HCT116 (cell line): Measurements from ENCODE around the gene PPP1R15A. TPM values are rescaled to one million over a fixed set of nuclear protein-coding genes. Genes with fewer than 3 reads are reported as not detected.
A peak's percentile ranks its signal among the peaks of the same experiment; 100 is the strongest.
"Not testable (repeated sequence)": the region's sequence is repeated elsewhere in the genome, so short reads cannot be mapped to it uniquely, and the experiment has no call there.

Experiments used
- ATAC-seq: fragments of 200-7000 bp; cut with Tn5 transposase; 2 replicates; pipeline ENCODE4 v1.9.1; 2020; ENCODE audit warnings: mild to moderate bottlenecking, moderate library complexity
- BruUV-seq: library from RNA; stranded (reverse); fragments of 400-500 nt; replicated peaks from 2 replicates; lab custom pipeline; 2021; lab: Mats Ljungman, UMichigan
- CTCF ChIA-PET: fragments of 300-600 bp; sonication (Branson Sonifier 250); formaldehyde crosslinking; loops from one replicate; lab custom pipeline; 2021; ENCODE audit warnings: antibody characterized with exemption; lab: Charles Lee
- POLR2A ChIA-PET: fragments of 300-600, 350-600 bp; sonication (Branson Sonifier 250); formaldehyde crosslinking; loops from one replicate; lab custom pipeline; 2021; ENCODE audit warnings: antibody characterized with exemption; lab: Charles Lee
- RAD21 ChIA-PET, 2 experiments: fragments of 300-600 bp; sonication (Branson Sonifier 250); formaldehyde crosslinking; loops; one replicate each; lab custom pipeline; 2023; ENCODE audit warnings: low total read pairs in 2 of 2; ENCODE audit not compliant: uncharacterized antibody in 2 of 2, unreplicated experiment in 2 of 2, low non-redundant PET in 1 of 2; lab: Charles Lee
- DNase-seq: peaks from one replicate; pipeline ENCODE4 v3.0.0-alpha.2; 2010; ENCODE audit warnings: low read depth, low spot score
- H2AFZ ChIP-seq: fragments of 200-600 bp; shearing (Covaris generic), sonication (generic); 2 replicates; pipeline ENCODE4 v1.6.1; 2017; ENCODE audit warnings: low read depth, mixed run types, mixed read lengths, antibody characterized with exemption, low read length; ENCODE audit not compliant: poor library complexity, severe bottlenecking
- H3K27ac ChIP-seq: 2 replicates; pipeline ENCODE4 v1.5.1; 2012; ENCODE audit warnings: low read depth, low read length
- H3K27me3 ChIP-seq: fragments of 200-600 bp; sonication (generic); 2 replicates; pipeline ENCODE4 v1.6.1; 2016; ENCODE audit warnings: mixed run types, low read length, mixed read lengths; ENCODE audit not compliant: insufficient read depth
- H3K36me3 ChIP-seq, 2 experiments: fragments of 200-500 bp in 1 of 2; fragments of 200-600 bp in 1 of 2; sonication (Bioruptor generic) in 1 of 2; sonication (generic) in 1 of 2; 2 replicates each; pipeline versions ENCODE4 v1.5.1 to v1.6.1; 2014 to 2016; ENCODE audit warnings: low read length in 2 of 2, inconsistent platforms in 1 of 2, mixed read lengths in 1 of 2, mixed run types in 1 of 2; ENCODE audit not compliant: insufficient read depth in 2 of 2, control insufficient read depth in 1 of 2
- H3K4me1 ChIP-seq, 2 experiments: fragments of 200-600 bp in 1 of 2; sonication (generic) in 1 of 2; 2 replicates each; pipeline versions ENCODE4 v1.5.1 to v1.6.1; 2012 to 2017; ENCODE audit warnings: low read length in 2 of 2, inconsistent platforms in 1 of 2, mild to moderate bottlenecking in 1 of 2, mixed read lengths in 1 of 2, mixed run types in 1 of 2, moderate library complexity in 1 of 2; ENCODE audit not compliant: insufficient read depth in 2 of 2, control insufficient read depth in 1 of 2
- H3K4me2 ChIP-seq: fragments of 200-600 bp; sonication (generic); 2 replicates; pipeline ENCODE4 v1.6.1; 2017; ENCODE audit warnings: mixed run types, low read length, mixed read lengths
- H3K4me3 ChIP-seq, 2 experiments: fragments of 200-600 bp in 1 of 2; sonication (generic) in 1 of 2; replicated peaks in 1 of 2; 2 replicates each; pipeline ENCODE4 v1.5.1; 2011 to 2016; ENCODE audit warnings: low read length in 2 of 2, control low read depth in 1 of 2, low read depth in 1 of 2, mild to moderate bottlenecking in 1 of 2, mixed read lengths in 1 of 2, mixed run types in 1 of 2
- H3K79me2 ChIP-seq: fragments of 200-600 bp; sonication (generic); 2 replicates; pipeline ENCODE4 v1.6.1; 2017; ENCODE audit warnings: mild to moderate bottlenecking, mixed run types, low read length, moderate library complexity, mixed read lengths; ENCODE audit not compliant: insufficient read depth
- H3K9ac ChIP-seq: fragments of 200-600 bp; sonication (generic); 2 replicates; pipeline ENCODE4 v1.6.1; 2016; ENCODE audit warnings: low read length, mixed read lengths
- H3K9me2 ChIP-seq: fragments of 200-600 bp; sonication (generic), shearing (Covaris generic); 2 replicates; pipeline ENCODE4 v1.6.1; 2017; ENCODE audit warnings: mixed run types, mild to moderate bottlenecking, moderate library complexity; ENCODE audit not compliant: insufficient read depth
- H3K9me3 ChIP-seq, 2 experiments: fragments of 200-500 bp in 1 of 2; fragments of 200-600 bp in 1 of 2; sonication (Bioruptor generic) in 1 of 2; sonication (generic) in 1 of 2; 2 replicates each; pipeline ENCODE4 v1.6.1; 2014 to 2017; ENCODE audit warnings: low read length in 2 of 2, mixed read lengths in 2 of 2, inconsistent platforms in 1 of 2, low read depth in 1 of 2, mild to moderate bottlenecking in 1 of 2, mixed run types in 1 of 2, moderate library complexity in 1 of 2; ENCODE audit not compliant: control insufficient read depth in 1 of 2, insufficient read depth in 1 of 2
- H4K20me1 ChIP-seq: fragments of 200-600 bp; sonication (generic), shearing (Covaris generic); 2 replicates; pipeline ENCODE4 v1.6.1; 2017; ENCODE audit warnings: mixed run types, mild to moderate bottlenecking, moderate library complexity; ENCODE audit not compliant: insufficient read depth
- CBX3 ChIP-seq: IDR thresholded peaks from 2 replicates; pipeline ENCODE4 v1.6.1; 2012; ENCODE audit warnings: low read depth
- CEBPB ChIP-seq: IDR thresholded peaks from 2 replicates; pipeline ENCODE4 v1.6.1; 2012; ENCODE audit warnings: low read depth
- EGR1 ChIP-seq: IDR thresholded peaks from 2 replicates; pipeline ENCODE4 v1.6.1; 2012; ENCODE audit warnings: low read depth
- EZH2 ChIP-seq: fragments of 200-600 bp; sonication (generic); IDR thresholded peaks from 2 replicates; pipeline ENCODE4 v1.6.1; 2017; ENCODE audit warnings: antibody characterized with exemption, mixed run types
- FOSL1 ChIP-seq: IDR thresholded peaks from 2 replicates; pipeline ENCODE4 v1.6.1; 2012; ENCODE audit warnings: low read depth
- POLR2A ChIP-seq: IDR thresholded peaks from 2 replicates; pipeline ENCODE4 v1.7.0; 2011; ENCODE audit warnings: borderline replicate concordance; ENCODE audit not compliant: insufficient read depth, insufficient read length; ENCODE audit errors: extremely low read depth
- RAD21 ChIP-seq: IDR thresholded peaks from 2 replicates; pipeline ENCODE4 v1.6.1; 2012; ENCODE audit warnings: low read depth, mild to moderate bottlenecking
- SIN3A ChIP-seq: IDR thresholded peaks from 2 replicates; pipeline ENCODE4 v1.6.1; 2012; ENCODE audit warnings: low read depth
- SRF ChIP-seq: IDR thresholded peaks from 2 replicates; pipeline ENCODE4 v1.6.1; 2012; ENCODE audit warnings: low read depth
- TCF7L2 ChIP-seq: IDR thresholded peaks from 2 replicates; pipeline ENCODE4 v1.7.0; 2011; ENCODE audit warnings: borderline replicate concordance, inconsistent platforms; ENCODE audit not compliant: insufficient read depth, insufficient read length; ENCODE audit errors: extremely low read depth
- YY1 ChIP-seq: IDR thresholded peaks from 2 replicates; pipeline ENCODE4 v1.6.1; 2011; ENCODE audit warnings: low read length, low read depth, moderate library complexity, mild to moderate bottlenecking; ENCODE audit not compliant: insufficient replicate concordance; ENCODE audit errors: extremely low read depth
- intact Hi-C: fragments of 100-400 bp; cut with micrococcal nuclease; formaldehyde crosslinking; loops from 2 replicates; pipeline ENCODE4 v1.10.0; 2022
- total RNA-seq: library from RNA; stranded (reverse); gene quantifications from one replicate; pipeline ENCODE4 v1.2.1, GENCODE V29; 2021; ENCODE audit not compliant: unreplicated experiment
- TF ChIP-seq, protein P1 (sequence below): IDR thresholded peaks from 2 replicates; pipeline ENCODE4 v1.6.1; 2012
- TF ChIP-seq, protein P2 (sequence below): IDR thresholded peaks from 2 replicates; pipeline ENCODE4 v1.6.1; 2012

PPP1R15A gene
- total RNA-seq, 1 experiment from 2014 or later, result 50.3 TPM

DNA sequence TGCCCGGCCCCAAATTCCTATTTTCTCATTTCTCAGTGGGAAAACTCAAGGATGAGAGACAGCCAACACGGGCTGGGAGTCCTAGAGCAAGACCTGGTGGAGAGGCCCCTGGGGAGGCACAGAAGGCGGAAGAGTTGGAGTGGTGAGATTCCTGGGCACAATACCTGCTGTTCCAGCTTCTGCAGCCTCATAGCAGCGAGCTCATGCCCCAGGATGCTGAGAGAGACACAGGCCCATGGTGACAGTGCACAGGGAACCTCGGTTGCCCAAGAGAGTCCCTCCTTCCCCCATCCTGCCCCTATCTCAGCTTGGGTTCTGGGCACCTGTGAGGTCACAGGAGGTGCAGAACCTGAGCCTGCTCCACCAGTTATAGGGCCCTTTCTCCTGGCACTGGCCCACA is 25.0 kb downstream of the PPP1R15A start:
- Histone ChIP-seq H3K79me2 (peaks cover 10% of the 10 kb centered on the region; the same call in 1 of the 2 replicates), H3K9me2 (no peaks in the 10 kb centered on the region), H3K36me3 (no peaks in the 10 kb centered on the region), H2AFZ (no peak overlapping the region), H3K4me3 (no peak overlapping the region), H3K27me3 (no peaks in the 10 kb centered on the region), H3K4me1 (peaks cover 3 to 26% of the 10 kb centered on the region in 2 experiments; a peak in 3 of 4 replicates), H3K27ac (no peak overlapping the region), H3K9ac (no peak overlapping the region), H4K20me1 (no peaks in the 10 kb centered on the region), H3K9me3 (no peaks in the 10 kb centered on the region), H3K4me2 (no peak overlapping the region)
- ATAC-seq, result no peak
- ChIA-PET RAD21 (no interaction called here), POLR2A (no interaction called here), CTCF (interaction anchor here (2.0 kb wide), 1 partner anchor 54 kb away, joined by 4 read pairs; no protein-coding TSS in a partner anchor)
- TF ChIP-seq TCF7L2, result no peak
- no peak for TF ChIP-seq FOSL1
- TF ChIP-seq, protein P1, sequence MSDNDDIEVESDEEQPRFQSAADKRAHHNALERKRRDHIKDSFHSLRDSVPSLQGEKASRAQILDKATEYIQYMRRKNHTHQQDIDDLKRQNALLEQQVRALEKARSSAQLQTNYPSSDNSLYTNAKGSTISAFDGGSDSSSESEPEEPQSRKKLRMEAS, result no peak
- no peak for TF ChIP-seq YY1
- TF ChIP-seq EGR1, result no peak
- TF ChIP-seq CEBPB, result no peak
- TF ChIP-seq SRF, result no peak
- no peak for TF ChIP-seq POLR2A
- TF ChIP-seq EZH2, result no peak
- TF ChIP-seq, protein P2, sequence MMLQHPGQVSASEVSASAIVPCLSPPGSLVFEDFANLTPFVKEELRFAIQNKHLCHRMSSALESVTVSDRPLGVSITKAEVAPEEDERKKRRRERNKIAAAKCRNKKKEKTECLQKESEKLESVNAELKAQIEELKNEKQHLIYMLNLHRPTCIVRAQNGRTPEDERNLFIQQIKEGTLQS, result no peak
- no peak for TF ChIP-seq SIN3A
- TF ChIP-seq RAD21, result no peak
- TF ChIP-seq CBX3, result no peak
- intact Hi-C loops, result no loop called here
- BruUV-seq, result no TSS peak
- DNase-seq, result no peak

DNA sequence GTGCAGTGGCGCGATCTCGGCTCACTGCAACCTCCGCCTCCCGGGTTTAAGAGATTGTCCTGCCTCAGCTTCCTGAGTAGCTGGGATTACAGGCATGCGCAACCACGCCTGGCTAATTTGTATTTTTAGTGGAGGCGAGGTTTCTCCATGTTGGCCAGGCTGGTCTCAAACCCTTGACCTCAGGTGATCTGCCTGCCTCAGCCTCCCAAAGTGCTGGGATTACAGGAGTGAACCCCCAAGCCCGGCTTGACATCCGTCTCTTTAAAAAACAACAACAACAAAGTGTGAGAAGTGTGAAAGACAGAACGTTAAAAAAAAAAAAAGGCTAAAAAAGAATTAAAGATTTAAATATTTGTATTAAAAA is 27.1 kb downstream of the PPP1R15A start:
- H3K79me2 ChIP-seq, result peaks cover 10% of the 10 kb centered on the region; the same call in 1 of the 2 replicates
- H3K9ac ChIP-seq, H3K27me3 ChIP-seq, DNase-seq, H2AFZ ChIP-seq, H3K4me3 ChIP-seq, H3K36me3 ChIP-seq, H3K9me3 ChIP-seq, RAD21 ChIA-PET, intact Hi-C loops, ATAC-seq, H4K20me1 ChIP-seq, BruUV-seq, H3K9me2 ChIP-seq: not testable (repeated sequence)
- ChIA-PET POLR2A (interaction anchor here (0.6 to 2.3 kb wide), 5 partner anchors 20 to 75 kb away, joined by 3 to 16 read pairs (median 5); partner anchors contain the start of genes DHDH and PPP1R15A), CTCF (interaction anchor here (0.8 to 1.1 kb wide), 5 partner anchors 13 to 94 kb away, joined by 3 read pairs; partner anchors contain the start of genes GYS1 and RUVBL2)
- H3K4me1 ChIP-seq, result peaks cover 3 to 26% of the 10 kb centered on the region in 2 experiments; a peak in 3 of 4 replicates
- peak overlapping the region; percentile 48; the same call in 1 of the 2 replicates for H3K27ac ChIP-seq
- peak overlapping the region; percentile 95 for H3K4me2 ChIP-seq
